IPS-18a (cell line): ENCODE data around the gene PDF.
A peak's percentile ranks its signal among the peaks of the same experiment; 100 is the strongest.
"Not testable (repeated sequence)": the region's sequence is repeated elsewhere in the genome, so short reads cannot be mapped to it uniquely, and the experiment has no call there.

ENCODE experiments used
- H3K27ac ChIP-seq: one replicate; pipeline ENCODE4 v1.5.1; 2013; ENCODE audit warnings: low read length
- H3K27me3 ChIP-seq: one replicate; pipeline ENCODE4 v1.6.1; 2013; ENCODE audit warnings: mild to moderate bottlenecking, low read length; ENCODE audit not compliant: control insufficient read depth, insufficient read depth
- H3K36me3 ChIP-seq: one replicate; pipeline ENCODE4 v1.6.1; 2013; ENCODE audit warnings: low read depth, low read length; ENCODE audit not compliant: control insufficient read depth
- H3K4me1 ChIP-seq: one replicate; pipeline ENCODE4 v1.6.1; 2013; ENCODE audit warnings: low read depth, low read length; ENCODE audit not compliant: control insufficient read depth
- H3K4me3 ChIP-seq: one replicate; pipeline ENCODE4 v1.5.1; 2013; ENCODE audit warnings: low read length
- H3K9ac ChIP-seq: one replicate; pipeline ENCODE4 v1.6.1; 2013; ENCODE audit warnings: mild to moderate bottlenecking, low read length, moderate library complexity
- H3K9me3 ChIP-seq: one replicate; pipeline ENCODE4 v1.6.1; 2013; ENCODE audit warnings: low read depth, low read length; ENCODE audit not compliant: control insufficient read depth

The PDF gene

GRCh38 chr16:69363281-69363717 is 32.9 kb upstream of the PDF start:
- no peak overlapping the region for H3K9ac ChIP-seq
- H3K9me3 ChIP-seq: no peaks in the 10 kb centered on the region
- no peaks in the 10 kb centered on the region for H3K4me1 ChIP-seq
- H3K4me3 ChIP-seq: no peak overlapping the region
- H3K27ac ChIP-seq: no peak overlapping the region
- H3K36me3 ChIP-seq: peaks cover 34% of the 10 kb centered on the region
- H3K27me3 ChIP-seq: no peaks in the 10 kb centered on the region

GRCh38 chr16:69360070-69360469 is 29.7 kb upstream of the PDF start:
- not testable (repeated sequence) for H3K4me3 ChIP-seq, H3K4me1 ChIP-seq, H3K36me3 ChIP-seq, H3K27me3 ChIP-seq, H3K9me3 ChIP-seq, H3K27ac ChIP-seq, H3K9ac ChIP-seq

GRCh38 chr16:69351309-69352027 is 21.1 kb upstream of the PDF start, which contains the start of gene TMED6:
TMED6 (minus strand) TSS chr16:69351786; CDS start chr16:69351753, 33 bp downstream.
- Histone ChIP-seq H3K9me3 (no peaks in the 10 kb centered on the region), H3K4me3 (no peak within 1 kb of the TSS), H3K27me3 (no peaks in the 10 kb centered on the region), H3K4me1 (no peaks in the 10 kb centered on the region), H3K27ac (no peak within 1 kb of the TSS), H3K36me3 (no peaks in the 10 kb centered on the region), H3K9ac (no peak within 1 kb of the TSS)

- Histone ChIP-seq H3K9ac (no peak overlapping the region), H3K4me1 (no peaks in the 10 kb centered on the region), H3K4me3 (no peak overlapping the region), H3K27ac (no peak overlapping the region), H3K9me3 (no peaks in the 10 kb centered on the region), H3K27me3 (no peaks in the 10 kb centered on the region), H3K36me3 (peaks cover 4% of the 10 kb centered on the region)
These were observed 20.2 kb upstream of the PDF start for GRCh38 chr16:69350536-69351133.

- no peak overlapping the region for H3K4me3 ChIP-seq
- H3K9me3 ChIP-seq: no peaks in the 10 kb centered on the region
- H3K27me3 ChIP-seq: no peaks in the 10 kb centered on the region
- H3K9ac ChIP-seq: no peak overlapping the region
- H3K4me1 ChIP-seq: no peaks in the 10 kb centered on the region
- no peak overlapping the region for H3K27ac ChIP-seq
- H3K36me3 ChIP-seq: peaks cover 4% of the 10 kb centered on the region
These were observed 19.1 kb upstream of the PDF start for GRCh38 chr16:69349536-69349935.

GRCh38 chr16:69348222-69348621 is 17.8 kb upstream of the PDF start:
- Histone ChIP-seq H3K36me3 (peaks cover 16% of the 10 kb centered on the region), H3K9me3 (no peaks in the 10 kb centered on the region), H3K27me3 (no peaks in the 10 kb centered on the region), H3K4me1 (no peaks in the 10 kb centered on the region), H3K9ac (no peak overlapping the region), H3K4me3 (no peak overlapping the region), H3K27ac (no peak overlapping the region)

- H3K9me3 ChIP-seq: no peaks in the 10 kb centered on the region
These were observed 16.3 kb upstream of the PDF start for GRCh38 chr16:69346683-69347082.

GRCh38 chr16:69345923-69346322 is 15.5 kb upstream of the PDF start:
- H3K4me1 ChIP-seq: no peaks in the 10 kb centered on the region

More at GRCh38 chr16:69346683-69347082, 16.3 kb upstream of the PDF start:
- Histone ChIP-seq H3K27me3 (no peaks in the 10 kb centered on the region), H3K27ac (no peak overlapping the region), H3K9ac (no peak overlapping the region), H3K4me3 (no peak overlapping the region), H3K36me3 (peaks cover 27% of the 10 kb centered on the region), H3K4me1 (no peaks in the 10 kb centered on the region)

GRCh38 chr16:69344171-69344570 is 13.8 kb upstream of the PDF start:
- no peaks in the 10 kb centered on the region for H3K27me3 ChIP-seq
- no peak overlapping the region for H3K4me3 ChIP-seq
- H3K27ac ChIP-seq: no peak overlapping the region
- no peaks in the 10 kb centered on the region for H3K9me3 ChIP-seq
- H3K36me3 ChIP-seq: peaks cover 36% of the 10 kb centered on the region
- no peak overlapping the region for H3K9ac ChIP-seq
- H3K4me1 ChIP-seq: no peaks in the 10 kb centered on the region

More at GRCh38 chr16:69345923-69346322, 15.5 kb upstream of the PDF start:
- Histone ChIP-seq H3K4me3 (no peak overlapping the region), H3K9me3 (no peaks in the 10 kb centered on the region), H3K27ac (no peak overlapping the region), H3K36me3 (peaks cover 35% of the 10 kb centered on the region), H3K27me3 (no peaks in the 10 kb centered on the region), H3K9ac (no peak overlapping the region)

GRCh38 chr16:69340095-69340644 is 9.8 kb upstream of the PDF start:
- peaks cover 46% of the 10 kb centered on the region for H3K36me3 ChIP-seq
- peaks cover 3% of the 10 kb centered on the region for H3K4me1 ChIP-seq
- no peaks in the 10 kb centered on the region for H3K9me3 ChIP-seq
- peak overlapping the region; percentile 99 for H3K4me3 ChIP-seq
- peak overlapping the region; percentile 94 for H3K9ac ChIP-seq
- no peaks in the 10 kb centered on the region for H3K27me3 ChIP-seq
- H3K27ac ChIP-seq: peak overlapping the region; percentile 58

- Histone ChIP-seq H3K9me3 (no peaks in the 10 kb centered on the region), H3K4me3 (peak within 1 kb of the TSS; percentile 99), H3K27me3 (no peaks in the 10 kb centered on the region), H3K27ac (peak within 1 kb of the TSS; percentile 66), H3K4me1 (peaks cover 3% of the 10 kb centered on the region), H3K9ac (peak within 1 kb of the TSS; percentile 94), H3K36me3 (peaks cover 52% of the 10 kb centered on the region)
These were observed 9.1 kb upstream of the PDF start, which contains the start of the genes COG8 and NIP7 for GRCh38 chr16:69339289-69340094. COG8 (minus strand) TSS chr16:69339564; CDS start chr16:69339552, 12 bp downstream. NIP7 (plus strand) TSS chr16:69339772; CDS start chr16:69339830, 58 bp downstream.
